NCI-H2196 treated with DMSO at 0.1 percent for 48 hours (cell line): ENCODE results near the gene LRRC74A.
A peak's percentile ranks its signal among the peaks of the same experiment; 100 is the strongest.

Experiments used
- DNase-seq: peaks from one replicate; lab custom pipeline; 2025; ENCODE audit not compliant: unreplicated experiment; lab: John Stamatoyannopoulos, UW

LRRC74A gene

GRCh38 chr14:76844223-76844622, 18.0 kb downstream of the LRRC74A start:
- DNase-seq, result no peak

GRCh38 chr14:76846331-76847047, 20.3 kb downstream of the LRRC74A start:
- no peak for DNase-seq

- DNase-seq, result no peak
These were observed 22.7 kb downstream of the LRRC74A start for GRCh38 chr14:76848879-76849278.

DNA sequence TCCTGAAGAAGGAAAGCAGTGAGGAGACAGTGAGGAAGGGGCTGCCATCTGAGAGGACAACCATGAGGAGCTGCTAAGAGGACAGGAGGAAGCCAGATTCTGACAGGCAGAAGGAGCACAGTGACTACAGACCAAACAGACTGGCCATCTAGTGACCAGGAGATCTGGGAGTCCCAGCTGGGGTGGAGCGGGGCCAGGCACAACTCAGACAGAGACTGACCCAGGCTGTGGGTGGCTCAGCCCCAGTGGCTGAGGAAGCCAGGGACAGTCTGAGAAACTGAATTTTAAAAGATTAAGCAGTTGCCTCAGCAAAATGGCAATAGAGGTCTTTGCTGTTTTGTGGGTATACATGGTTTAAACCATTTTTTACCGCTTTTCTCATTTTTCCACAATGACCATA, 28.9 kb downstream of the LRRC74A start:
- no peak for DNase-seq

- no peak for DNase-seq
These were observed 30.6 kb downstream of the LRRC74A start for GRCh38 chr14:76856769-76857168.

DNA sequence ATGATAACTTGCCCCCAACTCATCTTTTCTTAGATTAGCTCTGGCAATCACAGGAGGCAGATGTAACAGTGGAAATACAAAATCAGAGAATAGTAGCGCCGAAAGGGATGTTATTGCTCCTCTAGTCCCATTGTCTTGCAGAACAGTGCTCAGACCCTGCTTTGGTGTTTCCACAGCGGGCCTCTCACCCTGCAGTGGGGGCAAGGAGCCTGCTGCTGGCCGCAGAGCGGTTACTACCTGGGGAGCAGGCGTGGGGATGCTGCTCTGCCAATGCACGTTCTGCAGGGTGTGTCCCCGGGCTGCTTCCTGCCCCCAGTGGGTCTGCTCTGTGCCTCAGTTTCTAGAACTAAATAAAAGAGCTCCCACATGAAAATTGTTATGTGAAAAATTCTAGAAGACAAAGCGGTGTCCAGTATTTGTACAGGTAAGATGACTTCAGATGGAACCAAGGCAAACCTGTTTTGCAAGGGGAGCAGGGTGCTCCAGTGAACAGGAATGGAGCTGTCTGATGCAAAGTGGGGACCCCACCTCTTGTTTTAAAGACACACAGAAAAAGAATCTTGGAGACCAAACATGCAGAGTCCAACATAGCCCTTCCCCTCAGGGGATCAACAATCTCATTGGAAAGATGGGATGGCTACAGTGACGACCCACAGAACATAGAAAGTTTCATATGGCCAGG, 35.5 kb downstream of the LRRC74A start:
- no peak for DNase-seq

DNA sequence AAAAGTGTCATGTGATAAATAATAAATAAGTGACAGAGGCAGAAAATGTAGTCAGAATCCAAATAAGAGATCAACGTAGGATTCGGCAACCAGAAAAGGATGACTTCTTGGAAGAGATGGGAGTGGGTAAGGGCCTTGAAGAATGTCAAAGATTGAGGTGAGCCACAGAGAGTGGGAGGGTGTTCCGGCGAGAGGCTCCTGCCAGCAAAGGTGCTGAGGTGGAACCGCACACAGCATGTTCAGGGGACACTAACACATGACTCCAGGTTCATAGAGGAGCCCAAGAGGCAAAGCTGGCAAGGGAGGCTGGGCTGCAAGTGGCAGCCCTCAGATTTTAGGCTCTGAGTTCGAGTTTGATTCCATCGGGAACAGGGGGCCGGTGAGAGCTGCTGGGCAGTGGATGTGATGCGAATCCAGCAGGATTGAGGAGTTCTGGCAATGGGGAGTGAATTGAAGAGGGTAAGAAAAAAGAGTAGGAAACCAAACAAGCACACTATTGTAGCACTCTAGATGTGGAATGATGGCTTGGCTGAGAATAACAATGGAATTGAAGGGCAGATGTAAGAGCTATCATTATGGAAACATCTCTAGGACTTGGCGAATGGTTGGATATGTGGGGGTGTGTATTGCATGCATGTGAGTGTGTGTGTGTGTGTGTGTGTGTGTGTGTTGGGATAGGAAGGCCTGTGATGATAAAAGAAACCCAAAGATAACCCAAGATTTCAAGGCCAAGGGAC, 36.5 kb downstream of the LRRC74A start:
- no peak for DNase-seq

DNA sequence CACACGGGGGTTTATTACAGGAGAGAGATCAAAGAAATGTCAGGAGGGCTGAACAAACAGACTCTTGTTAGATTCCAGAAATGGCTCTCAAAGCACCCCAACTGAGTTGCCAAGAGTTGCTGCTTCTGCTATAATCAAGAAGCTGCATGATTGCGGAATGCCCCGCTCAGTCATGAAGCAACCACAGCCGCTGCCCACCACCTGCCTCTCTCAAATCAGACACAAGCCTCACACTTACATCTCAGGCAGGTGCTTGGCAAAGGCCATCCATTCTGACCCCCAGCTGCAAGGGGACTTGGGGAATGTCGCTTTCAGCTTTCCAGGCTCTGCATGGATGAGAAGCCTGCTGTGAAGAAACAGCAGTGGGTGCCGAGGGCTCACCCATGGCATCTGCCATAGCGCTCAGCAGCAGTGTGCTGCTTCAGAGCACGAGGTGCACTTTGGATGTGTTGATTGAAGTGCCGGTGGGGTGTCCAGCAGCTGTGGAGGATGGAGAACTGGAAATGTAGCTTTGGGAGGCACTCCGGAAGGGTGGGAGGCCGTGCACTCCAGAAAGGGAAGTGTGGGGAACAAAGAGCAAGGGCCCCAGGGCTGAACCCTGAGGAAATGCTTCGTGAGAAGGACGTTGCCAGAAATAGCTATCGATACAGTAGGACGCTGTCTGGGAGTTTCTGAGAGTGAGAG, 37.7 kb downstream of the LRRC74A start:
- DNase-seq, result no peak

DNA sequence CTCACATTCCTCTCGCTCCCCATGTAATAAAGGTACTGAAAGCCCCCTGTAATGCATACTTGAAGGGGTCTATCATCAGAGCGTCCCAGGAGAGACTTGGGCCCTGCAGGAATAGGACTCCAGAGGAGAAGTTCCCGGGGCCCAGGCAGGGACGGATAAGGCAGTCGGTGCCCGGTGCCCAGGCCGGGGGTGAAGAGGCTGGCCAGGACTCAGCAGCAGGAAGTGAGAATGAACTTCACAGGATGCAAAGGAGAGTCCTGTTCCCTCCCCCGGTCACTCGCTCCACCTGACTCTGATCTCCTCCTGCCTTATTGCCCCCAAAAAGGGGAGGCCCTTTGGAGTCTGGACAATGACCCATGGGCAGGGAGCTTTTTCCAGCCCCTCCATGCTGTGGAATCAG, 40.2 kb downstream of the LRRC74A start:
- no peak for DNase-seq

- DNase-seq, result peak; percentile 88
These were observed 41.6 kb downstream of the LRRC74A start for GRCh38 chr14:76867516-76868453.

GRCh38 chr14:76868454-76869170, 42.4 kb downstream of the LRRC74A start:
- no peak for DNase-seq

GRCh38 chr14:76870166-76870565, 44.0 kb downstream of the LRRC74A start:
- DNase-seq, result no peak

DNA sequence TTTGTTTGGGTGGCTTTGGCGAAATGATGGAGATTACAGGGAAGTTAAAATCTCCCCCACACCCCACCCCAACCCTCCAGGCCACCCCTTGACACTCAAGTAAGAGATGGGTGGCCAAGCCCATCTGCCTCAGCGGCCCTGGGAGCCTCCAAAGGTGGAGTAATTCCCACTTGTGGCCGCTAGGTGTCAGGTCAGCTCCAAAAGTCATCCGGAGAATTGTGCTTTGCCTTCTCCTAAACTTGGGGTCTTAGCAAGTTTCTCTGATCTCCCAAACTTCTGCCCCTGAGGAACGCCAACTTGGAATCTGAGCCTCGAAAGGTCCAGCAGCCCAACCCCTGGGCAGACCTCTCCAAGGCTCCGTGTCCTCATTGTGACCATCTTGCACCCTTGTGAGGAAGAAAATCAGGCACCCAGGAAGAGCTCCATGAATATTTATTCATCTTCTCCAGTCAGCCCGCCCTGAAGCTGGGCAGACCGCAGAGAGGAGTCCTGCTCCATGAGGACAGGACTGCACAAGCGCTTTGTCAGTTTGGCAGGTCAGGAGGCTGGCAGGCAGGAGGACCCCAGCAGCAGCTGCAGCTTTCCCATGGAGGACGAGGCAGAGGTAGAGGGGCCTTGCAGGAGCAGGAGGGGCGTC, 46.7 kb downstream of the LRRC74A start:
- no peak for DNase-seq

GRCh38 chr14:76874734-76875133, 48.5 kb downstream of the LRRC74A start:
- DNase-seq, result no peak

DNA sequence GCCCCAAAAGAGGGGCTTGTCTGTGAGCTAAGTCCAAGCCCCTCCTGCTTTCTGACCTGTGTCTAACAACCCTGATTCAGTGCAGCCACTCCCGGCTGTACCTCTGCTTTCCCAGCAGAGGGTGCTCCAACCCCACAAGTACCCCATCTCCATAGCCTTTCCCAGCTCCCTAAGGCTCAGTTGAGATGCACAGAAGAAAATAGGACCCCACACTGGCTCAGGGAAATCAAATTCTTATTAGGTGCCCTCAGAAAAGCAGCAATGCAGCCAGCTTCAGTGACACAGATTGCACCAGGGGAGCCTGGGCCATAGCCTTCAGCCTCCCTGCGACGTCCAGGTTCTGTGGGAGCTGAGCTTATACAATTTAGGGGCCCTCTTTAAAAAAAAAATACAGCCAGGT, 49.9 kb downstream of the LRRC74A start:
- DNase-seq, result peak; percentile 64

DNA sequence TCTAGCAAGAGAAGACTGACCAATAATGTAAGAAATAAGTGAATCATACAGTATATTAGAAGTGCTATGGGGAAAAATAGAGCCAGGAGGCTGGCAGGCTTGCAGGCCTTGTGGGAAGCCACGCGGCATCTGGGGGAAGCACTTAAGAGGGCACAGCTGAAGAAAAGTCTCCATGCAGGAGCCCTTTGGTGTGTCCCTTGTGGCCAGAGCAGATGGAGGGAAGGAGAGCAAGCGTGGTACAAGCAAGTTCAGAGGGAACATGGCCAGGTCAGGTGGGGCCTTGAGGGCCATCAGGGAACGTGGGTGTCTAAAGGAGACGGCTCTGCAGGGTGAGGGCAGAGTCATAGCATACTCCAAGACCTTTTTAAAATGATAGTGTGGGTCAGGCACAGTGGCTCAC, 51.7 kb downstream of the LRRC74A start:
- DNase-seq, result no peak

DNA sequence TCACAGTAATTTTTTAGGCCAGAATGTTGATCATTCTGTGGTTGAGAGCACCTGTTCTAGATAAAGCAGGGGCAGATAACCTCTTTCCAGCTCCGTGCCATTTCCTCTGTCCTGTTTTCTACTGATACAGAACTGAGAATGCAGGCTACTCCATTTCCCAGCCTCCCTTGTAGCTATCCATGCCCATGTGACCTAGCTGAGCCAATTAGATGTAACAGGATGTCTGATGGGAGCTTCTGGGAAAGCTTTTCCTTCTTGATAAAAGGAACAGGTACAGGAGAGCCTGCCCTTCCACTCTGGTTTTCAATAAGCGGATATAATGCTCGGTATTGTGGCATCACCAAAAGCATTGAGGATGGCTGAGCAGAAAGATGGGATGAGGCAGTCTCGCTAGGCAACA, 54.2 kb downstream of the LRRC74A start:
- DNase-seq, result no peak

DNA sequence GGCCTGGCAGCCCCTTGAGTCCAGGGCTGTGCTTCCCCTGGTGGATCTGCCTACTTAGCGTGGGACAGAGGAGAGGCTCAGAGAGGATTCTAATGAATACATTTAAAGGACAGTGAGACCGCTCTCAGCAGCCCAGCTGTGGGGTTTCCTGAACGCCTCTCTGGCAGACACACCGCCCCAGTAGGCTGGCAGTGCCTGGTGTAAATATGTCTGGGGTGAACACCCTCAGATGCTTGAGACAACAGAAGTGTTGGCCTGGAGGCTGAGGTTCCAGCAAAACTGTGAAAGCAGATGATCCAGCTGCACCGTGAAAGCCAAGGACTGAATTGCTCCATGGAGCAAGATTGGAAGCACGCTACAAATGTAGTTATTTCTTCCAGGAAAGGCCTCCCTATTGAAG, 55.1 kb downstream of the LRRC74A start:
- DNase-seq, result no peak

DNA sequence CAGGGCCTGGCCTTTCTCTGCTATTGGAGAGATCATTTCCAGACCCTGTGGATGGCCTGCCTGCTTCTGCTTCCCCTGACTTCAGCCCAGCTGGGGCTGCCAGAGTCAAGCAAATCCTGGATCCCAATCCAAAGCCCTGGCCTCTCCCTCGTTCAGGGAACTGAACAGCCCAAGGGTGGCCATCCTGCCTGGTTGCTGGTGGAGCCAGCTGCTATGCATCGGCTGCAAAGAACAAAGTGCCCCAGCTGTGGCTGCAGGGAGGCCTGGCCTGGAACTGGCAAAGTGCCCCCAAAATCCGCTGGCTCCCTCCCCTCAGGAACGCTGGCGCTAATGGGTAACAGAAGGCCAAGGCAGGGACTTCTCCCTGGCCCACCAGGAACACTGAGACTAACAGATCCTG, 56.4 kb downstream of the LRRC74A start:
- no peak for DNase-seq
